Mesenchymal stem cell (in vitro differentiated cells and primary cell): ENCODE measurements around the gene METTL17.

Experiments
- DNase-seq: peaks from one replicate; pipeline ENCODE4 v3.0.0-alpha.2; 2013
- H2AFZ ChIP-seq: one replicate; pipeline ENCODE4 v1.6.1; 2013; ENCODE audit warnings: low read depth, mild to moderate bottlenecking, control low read depth, inconsistent platforms, low read length, moderate library complexity
- H2AK5ac ChIP-seq: 2 replicates; pipeline ENCODE4 v1.6.1; 2013; ENCODE audit warnings: low read length, moderate library complexity, mild to moderate bottlenecking, inconsistent platforms; ENCODE audit not compliant: severe bottlenecking
- H2BK120ac ChIP-seq: one replicate; pipeline ENCODE4 v1.6.1; 2013; ENCODE audit warnings: low read depth, mild to moderate bottlenecking, inconsistent platforms, low read length, moderate library complexity
- H2BK12ac ChIP-seq, 2 experiments: one replicate each; pipeline ENCODE4 v1.6.1; 2013; ENCODE audit warnings: inconsistent platforms in 2 of 2, low read length in 2 of 2, mild to moderate bottlenecking in 2 of 2, moderate library complexity in 2 of 2, control low read depth in 1 of 2
- H2BK15ac ChIP-seq: one replicate; pipeline ENCODE4 v1.6.1; 2013; ENCODE audit warnings: mild to moderate bottlenecking, low read depth, inconsistent platforms; ENCODE audit not compliant: poor library complexity, severe bottlenecking
- H2BK5ac ChIP-seq: 2 replicates; pipeline ENCODE4 v1.6.1; 2013; ENCODE audit warnings: low read depth, mild to moderate bottlenecking, low read length, control low read depth, inconsistent platforms; ENCODE audit not compliant: poor library complexity, severe bottlenecking
- H3K14ac ChIP-seq, 2 experiments: one replicate each; pipeline ENCODE4 v1.6.1; 2013; ENCODE audit warnings: inconsistent platforms in 2 of 2, low read length in 2 of 2, control low read depth in 1 of 2, mild to moderate bottlenecking in 1 of 2, moderate library complexity in 1 of 2
- H3K18ac ChIP-seq, 2 experiments: one replicate each; pipeline ENCODE4 v1.6.1; 2013; ENCODE audit warnings: inconsistent platforms in 2 of 2, low read length in 2 of 2, control low read depth in 1 of 2, low read depth in 1 of 2, mild to moderate bottlenecking in 1 of 2
- H3K23ac ChIP-seq, 2 experiments: one replicate each; pipeline ENCODE4 v1.6.1; 2013; ENCODE audit warnings: inconsistent platforms in 2 of 2, low read length in 2 of 2, mild to moderate bottlenecking in 2 of 2, moderate library complexity in 2 of 2, control low read depth in 1 of 2
- H3K27ac ChIP-seq: 2 replicates; pipeline ENCODE4 v1.5.1; 2013; ENCODE audit warnings: mild to moderate bottlenecking, moderate library complexity, low read length, control low read depth, inconsistent platforms; ENCODE audit not compliant: poor library complexity, severe bottlenecking
- H3K27me3 ChIP-seq, 2 experiments: 2 replicates each; pipeline versions ENCODE4 v1.6.1 to v1.7.0; 2013; ENCODE audit warnings: low read length in 2 of 2, mild to moderate bottlenecking in 2 of 2, moderate library complexity in 2 of 2, control low read depth in 1 of 2, inconsistent platforms in 1 of 2; ENCODE audit not compliant: control insufficient read depth in 1 of 2, insufficient read depth in 1 of 2
- H3K36me3 ChIP-seq, 2 experiments: 2 replicates each; pipeline versions ENCODE4 v1.6.1 to v1.7.0; 2013; ENCODE audit warnings: low read length in 2 of 2, control low read depth in 1 of 2, inconsistent platforms in 1 of 2, low read depth in 1 of 2, mild to moderate bottlenecking in 1 of 2; ENCODE audit not compliant: insufficient read depth in 2 of 2, control insufficient read depth in 1 of 2
- H3K4ac ChIP-seq, 2 experiments: one replicate each; pipeline ENCODE4 v1.6.1; 2013; ENCODE audit warnings: inconsistent platforms in 2 of 2, low read length in 2 of 2, mild to moderate bottlenecking in 2 of 2, moderate library complexity in 2 of 2, control low read depth in 1 of 2, low read depth in 1 of 2
- H3K4me1 ChIP-seq: 2 replicates; pipeline ENCODE4 v1.6.1; 2013; ENCODE audit warnings: low read depth, low read length, control low read depth; ENCODE audit not compliant: control insufficient read depth, insufficient read depth
- H3K4me2 ChIP-seq: 2 replicates; pipeline ENCODE4 v1.6.1; 2013; ENCODE audit warnings: low read length, mild to moderate bottlenecking, inconsistent platforms; ENCODE audit not compliant: poor library complexity, severe bottlenecking
- H3K4me3 ChIP-seq, 2 experiments: 2 replicates each; pipeline versions ENCODE4 v1.5.1 to v1.7.0; 2013; ENCODE audit warnings: low read length in 2 of 2, mild to moderate bottlenecking in 2 of 2, control low read depth in 1 of 2, low read depth in 1 of 2; ENCODE audit not compliant: insufficient read depth in 1 of 2
- H3K79me1 ChIP-seq: replicated peaks from 2 replicates; pipeline ENCODE4 v1.6.1; 2013; ENCODE audit warnings: mild to moderate bottlenecking, control low read depth, low read length, inconsistent platforms; ENCODE audit not compliant: poor library complexity, severe bottlenecking
- H3K9ac ChIP-seq: 2 replicates; pipeline ENCODE4 v1.7.0; 2013; ENCODE audit warnings: mild to moderate bottlenecking, low read length, moderate library complexity
- H3K9me3 ChIP-seq: 2 replicates; pipeline ENCODE4 v1.7.0; 2013; ENCODE audit warnings: mild to moderate bottlenecking, low read length; ENCODE audit not compliant: control insufficient read depth
- H4K8ac ChIP-seq: one replicate; pipeline ENCODE4 v1.6.1; 2013; ENCODE audit warnings: inconsistent platforms, mild to moderate bottlenecking, low read length, moderate library complexity
- H4K91ac ChIP-seq: one replicate; pipeline ENCODE4 v1.6.1; 2013; ENCODE audit warnings: mild to moderate bottlenecking, low read length, inconsistent platforms
- WGBS: methylation state at CpG from one replicate; pipeline ENCODE4 v1.1.7; 2013; ENCODE audit warnings: mixed read lengths; 5-methylcytosine and 5-hydroxymethylcytosine counted together

The METTL17 gene

GRCh38 chr14:20969336-20969735 lies 20.4 kb upstream of the METTL17 start:
- peaks cover 17 to 21% of the 10 kb centered on the region in 2 experiments for H3K27me3 ChIP-seq

GRCh38 chr14:20970647-20970982 lies 19.2 kb upstream of the METTL17 start:
- peak overlapping the region in 1 of 2 experiments; percentile 84 for H3K4me3 ChIP-seq
- no peak overlapping the region for H2BK15ac ChIP-seq
- H4K8ac ChIP-seq = no peak overlapping the region
- no peak overlapping the region for H3K4me2 ChIP-seq
- H2AK5ac ChIP-seq = no peak overlapping the region
- H3K4ac ChIP-seq = no peak overlapping the region
- H3K27me3 ChIP-seq = peaks cover 17 to 21% of the 10 kb centered on the region in 2 experiments
- H2AFZ ChIP-seq = peak overlapping the region; percentile 30
- H2BK120ac ChIP-seq = no peak overlapping the region
- no peak overlapping the region for H3K14ac ChIP-seq
- no peaks in the 10 kb centered on the region for H3K79me1 ChIP-seq
- no peak overlapping the region for H3K23ac ChIP-seq
- H2BK5ac ChIP-seq = no peak overlapping the region
- peaks cover 10% of the 10 kb centered on the region for H3K4me1 ChIP-seq
- H3K18ac ChIP-seq = no peak overlapping the region
- peak overlapping the region; percentile 87 for H3K9ac ChIP-seq
- H4K91ac ChIP-seq = no peak overlapping the region
- no peak overlapping the region for H3K27ac ChIP-seq
- DNase-seq = no peak
- 42% methylated on average over 10 of the region's 10 CpGs for WGBS
- no peaks in the 10 kb centered on the region for H3K9me3 ChIP-seq
- no peak overlapping the region for H2BK12ac ChIP-seq
- H3K36me3 ChIP-seq = no peaks in the 10 kb centered on the region

More at GRCh38 chr14:20969336-20969735, 20.4 kb upstream of the METTL17 start:
- H3K27ac ChIP-seq = no peak overlapping the region
- no peak overlapping the region for H3K4me2 ChIP-seq
- WGBS = 77% methylated on average over 3 of the region's 3 CpGs
- H3K4ac ChIP-seq = no peak overlapping the region
- no peak overlapping the region for H2AK5ac ChIP-seq
- H3K4me1 ChIP-seq = peaks cover 6% of the 10 kb centered on the region
- H2BK120ac ChIP-seq = no peak overlapping the region
- no peaks in the 10 kb centered on the region for H3K9me3 ChIP-seq
- no peak for DNase-seq
- H2BK5ac ChIP-seq = no peak overlapping the region
- no peak overlapping the region for H4K91ac ChIP-seq
- no peak overlapping the region for H3K14ac ChIP-seq
- H4K8ac ChIP-seq = no peak overlapping the region
- H3K79me1 ChIP-seq = no peaks in the 10 kb centered on the region
- peak overlapping the region in 1 of 2 experiments; percentile 68 for H3K23ac ChIP-seq
- H2AFZ ChIP-seq = no peak overlapping the region
- no peak overlapping the region for H2BK15ac ChIP-seq
- no peak overlapping the region for H2BK12ac ChIP-seq
- no peak overlapping the region for H3K9ac ChIP-seq
- H3K36me3 ChIP-seq = no peaks in the 10 kb centered on the region
- no peak overlapping the region for H3K18ac ChIP-seq
- H3K4me3 ChIP-seq = no peak overlapping the region

- Histone ChIP-seq H4K91ac (no peak overlapping the region), H3K27me3 (peaks cover 16 to 19% of the 10 kb centered on the region in 2 experiments), H3K79me1 (no peaks in the 10 kb centered on the region), H3K14ac (no peak overlapping the region), H3K23ac (no peak overlapping the region), H2AK5ac (no peak overlapping the region), H3K4ac (peak overlapping the region in 1 of 2 experiments; percentile 35), H3K4me3 (peak overlapping the region; percentile 67 to 84), H3K18ac (peak overlapping the region; percentile 83 to 92), H2BK5ac (no peak overlapping the region), H3K4me1 (peaks cover 11% of the 10 kb centered on the region), H3K9ac (peak overlapping the region; percentile 87), H2BK15ac (no peak overlapping the region), H2BK120ac (no peak overlapping the region), H4K8ac (peak overlapping the region; percentile 81), H3K27ac (peak overlapping the region; percentile 40), H3K9me3 (no peaks in the 10 kb centered on the region), H2BK12ac (no peak overlapping the region), H3K36me3 (no peaks in the 10 kb centered on the region), H3K4me2 (peak overlapping the region; percentile 91), H2AFZ (peak overlapping the region; percentile 81)
- WGBS = 1% methylated on average over 47 of the region's 47 CpGs
- peak; percentile 87 for DNase-seq
Measured at GRCh38 chr14:20970983-20971704, 18.6 kb upstream of the METTL17 start.

- H3K18ac ChIP-seq = peak overlapping the region in 1 of 2 experiments; percentile 34
- H3K4me1 ChIP-seq = peaks cover 11% of the 10 kb centered on the region
- DNase-seq = no peak
- H2AFZ ChIP-seq = peak overlapping the region; percentile 81
- peak overlapping the region; percentile 87 for H3K9ac ChIP-seq
- peak overlapping the region; percentile 54 for H4K8ac ChIP-seq
- peak overlapping the region; percentile 70 for H4K91ac ChIP-seq
- no peak overlapping the region for H3K23ac ChIP-seq
- H3K4ac ChIP-seq = no peak overlapping the region
- H3K27ac ChIP-seq = no peak overlapping the region
- peak overlapping the region in 1 of 2 experiments; percentile 84 for H3K4me3 ChIP-seq
- H2BK5ac ChIP-seq = no peak overlapping the region
- no peak overlapping the region for H2BK15ac ChIP-seq
- H3K79me1 ChIP-seq = no peaks in the 10 kb centered on the region
- peaks cover 12 to 14% of the 10 kb centered on the region in 2 experiments for H3K27me3 ChIP-seq
- H3K36me3 ChIP-seq = no peaks in the 10 kb centered on the region
- no peak overlapping the region for H3K4me2 ChIP-seq
- no peaks in the 10 kb centered on the region for H3K9me3 ChIP-seq
- H2AK5ac ChIP-seq = no peak overlapping the region
- H3K14ac ChIP-seq = no peak overlapping the region
- peak overlapping the region in 1 of 2 experiments; percentile 65 for H2BK12ac ChIP-seq
- WGBS = 13% methylated on average over 8 of the region's 8 CpGs
- no peak overlapping the region for H2BK120ac ChIP-seq
Measured at GRCh38 chr14:20971705-20972021, 18.1 kb upstream of the METTL17 start.
